Measurements from ENCODE around the gene CCNB1.

DNA sequence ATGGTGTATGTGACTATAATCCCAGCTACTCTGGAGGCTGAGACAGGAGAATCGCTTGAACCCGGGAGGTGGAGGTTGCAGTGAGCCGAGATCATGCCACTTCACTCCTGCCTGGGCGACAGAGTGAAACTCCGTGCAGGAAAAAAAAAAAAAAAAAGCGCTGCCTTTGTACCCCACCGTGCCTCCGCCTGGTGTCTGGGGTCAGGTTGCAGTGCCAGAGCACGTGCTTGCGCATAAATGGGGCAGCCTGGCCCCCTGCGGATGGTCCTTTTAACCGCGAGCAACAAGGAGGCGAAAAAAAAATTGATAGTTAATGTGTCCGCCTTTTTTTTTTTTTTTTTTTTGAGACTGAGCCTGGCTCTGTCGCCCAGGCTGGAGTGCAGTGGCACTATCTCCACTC is 6.3 kb upstream of the CCNB1 start:
- TF ChIP-seq ZFP3 (CRISPR knock-in tag; IDR thresholded peaks at IDR 0.05) (no peak), ZFP30 (CRISPR knock-in tag; IDR thresholded peaks at IDR 0.05) (no peak), RARB (CRISPR knock-in tag; IDR thresholded peaks at IDR 0.05) (no peak), TOX (CRISPR knock-in tag; IDR thresholded peaks at IDR 0.05; ENCODE audit: borderline replicate concordance) (no peak), ARNTL (CRISPR knock-in tag; IDR thresholded peaks at IDR 0.05; ENCODE audit: borderline replicate concordance, low read depth) (no peak), ZNF565 (CRISPR knock-in tag; conservative IDR thresholded peaks at IDR 0.05; ENCODE audit: low read depth) (no peak), SNAI2 (CRISPR knock-in tag; IDR thresholded peaks at IDR 0.05) (no peak), BACH2 (CRISPR knock-in tag; IDR thresholded peaks at IDR 0.05; ENCODE audit: borderline replicate concordance) (no peak), ZC3H10 (CRISPR knock-in tag; IDR thresholded peaks at IDR 0.05) (no peak)
- TF ChIP-seq, protein P1, sequence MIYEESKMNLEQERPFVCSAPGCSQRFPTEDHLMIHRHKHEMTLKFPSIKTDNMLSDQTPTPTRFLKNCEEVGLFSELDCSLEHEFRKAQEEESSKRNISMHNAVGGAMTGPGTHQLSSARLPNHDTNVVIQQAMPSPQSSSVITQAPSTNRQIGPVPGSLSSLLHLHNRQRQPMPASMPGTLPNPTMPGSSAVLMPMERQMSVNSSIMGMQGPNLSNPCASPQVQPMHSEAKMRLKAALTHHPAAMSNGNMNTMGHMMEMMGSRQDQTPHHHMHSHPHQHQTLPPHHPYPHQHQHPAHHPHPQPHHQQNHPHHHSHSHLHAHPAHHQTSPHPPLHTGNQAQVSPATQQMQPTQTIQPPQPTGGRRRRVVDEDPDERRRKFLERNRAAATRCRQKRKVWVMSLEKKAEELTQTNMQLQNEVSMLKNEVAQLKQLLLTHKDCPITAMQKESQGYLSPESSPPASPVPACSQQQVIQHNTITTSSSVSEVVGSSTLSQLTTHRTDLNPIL (CRISPR knock-in tag; IDR thresholded peaks at IDR 0.05; ENCODE audit: low read depth) = no peak
- TF ChIP-seq, protein P2, sequence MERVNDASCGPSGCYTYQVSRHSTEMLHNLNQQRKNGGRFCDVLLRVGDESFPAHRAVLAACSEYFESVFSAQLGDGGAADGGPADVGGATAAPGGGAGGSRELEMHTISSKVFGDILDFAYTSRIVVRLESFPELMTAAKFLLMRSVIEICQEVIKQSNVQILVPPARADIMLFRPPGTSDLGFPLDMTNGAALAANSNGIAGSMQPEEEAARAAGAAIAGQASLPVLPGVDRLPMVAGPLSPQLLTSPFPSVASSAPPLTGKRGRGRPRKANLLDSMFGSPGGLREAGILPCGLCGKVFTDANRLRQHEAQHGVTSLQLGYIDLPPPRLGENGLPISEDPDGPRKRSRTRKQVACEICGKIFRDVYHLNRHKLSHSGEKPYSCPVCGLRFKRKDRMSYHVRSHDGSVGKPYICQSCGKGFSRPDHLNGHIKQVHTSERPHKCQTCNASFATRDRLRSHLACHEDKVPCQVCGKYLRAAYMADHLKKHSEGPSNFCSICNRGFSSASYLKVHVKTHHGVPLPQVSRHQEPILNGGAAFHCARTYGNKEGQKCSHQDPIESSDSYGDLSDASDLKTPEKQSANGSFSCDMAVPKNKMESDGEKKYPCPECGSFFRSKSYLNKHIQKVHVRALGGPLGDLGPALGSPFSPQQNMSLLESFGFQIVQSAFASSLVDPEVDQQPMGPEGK (CRISPR knock-in tag; IDR thresholded peaks at IDR 0.05; ENCODE audit: borderline replicate concordance) = no peak
- TF ChIP-seq, protein P3, sequence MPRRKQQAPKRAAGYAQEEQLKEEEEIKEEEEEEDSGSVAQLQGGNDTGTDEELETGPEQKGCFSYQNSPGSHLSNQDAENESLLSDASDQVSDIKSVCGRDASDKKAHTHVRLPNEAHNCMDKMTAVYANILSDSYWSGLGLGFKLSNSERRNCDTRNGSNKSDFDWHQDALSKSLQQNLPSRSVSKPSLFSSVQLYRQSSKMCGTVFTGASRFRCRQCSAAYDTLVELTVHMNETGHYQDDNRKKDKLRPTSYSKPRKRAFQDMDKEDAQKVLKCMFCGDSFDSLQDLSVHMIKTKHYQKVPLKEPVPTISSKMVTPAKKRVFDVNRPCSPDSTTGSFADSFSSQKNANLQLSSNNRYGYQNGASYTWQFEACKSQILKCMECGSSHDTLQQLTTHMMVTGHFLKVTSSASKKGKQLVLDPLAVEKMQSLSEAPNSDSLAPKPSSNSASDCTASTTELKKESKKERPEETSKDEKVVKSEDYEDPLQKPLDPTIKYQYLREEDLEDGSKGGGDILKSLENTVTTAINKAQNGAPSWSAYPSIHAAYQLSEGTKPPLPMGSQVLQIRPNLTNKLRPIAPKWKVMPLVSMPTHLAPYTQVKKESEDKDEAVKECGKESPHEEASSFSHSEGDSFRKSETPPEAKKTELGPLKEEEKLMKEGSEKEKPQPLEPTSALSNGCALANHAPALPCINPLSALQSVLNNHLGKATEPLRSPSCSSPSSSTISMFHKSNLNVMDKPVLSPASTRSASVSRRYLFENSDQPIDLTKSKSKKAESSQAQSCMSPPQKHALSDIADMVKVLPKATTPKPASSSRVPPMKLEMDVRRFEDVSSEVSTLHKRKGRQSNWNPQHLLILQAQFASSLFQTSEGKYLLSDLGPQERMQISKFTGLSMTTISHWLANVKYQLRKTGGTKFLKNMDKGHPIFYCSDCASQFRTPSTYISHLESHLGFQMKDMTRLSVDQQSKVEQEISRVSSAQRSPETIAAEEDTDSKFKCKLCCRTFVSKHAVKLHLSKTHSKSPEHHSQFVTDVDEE (CRISPR knock-in tag; IDR thresholded peaks at IDR 0.05) = no peak

Measured in SK-N-SH treated with all-trans-retinoic acid at 6 μM for 48 hours (cell line).